Measurements from ENCODE around the gene LGALS8.

Gene LGALS8

GRCh38 chr1:236509647-236510401 is 14.0 kb upstream of the LGALS8 start:
- DNase-seq (ENCODE audit: low spot score) = no peak

- DNase-seq (ENCODE audit: low spot score) = no peak
Observed at GRCh38 chr1:236511735-236512418, 11.9 kb upstream of the LGALS8 start.

GRCh38 chr1:236514703-236515442 is 8.9 kb upstream of the LGALS8 start:
- DNase-seq (ENCODE audit: low spot score) = no peak

GRCh38 chr1:236515443-236515958 is 8.3 kb upstream of the LGALS8 start:
- no peak for DNase-seq (ENCODE audit: low spot score)

GRCh38 chr1:236516929-236517704 is 6.7 kb upstream of the LGALS8 start:
- no peak for DNase-seq (ENCODE audit: low spot score)

DNA sequence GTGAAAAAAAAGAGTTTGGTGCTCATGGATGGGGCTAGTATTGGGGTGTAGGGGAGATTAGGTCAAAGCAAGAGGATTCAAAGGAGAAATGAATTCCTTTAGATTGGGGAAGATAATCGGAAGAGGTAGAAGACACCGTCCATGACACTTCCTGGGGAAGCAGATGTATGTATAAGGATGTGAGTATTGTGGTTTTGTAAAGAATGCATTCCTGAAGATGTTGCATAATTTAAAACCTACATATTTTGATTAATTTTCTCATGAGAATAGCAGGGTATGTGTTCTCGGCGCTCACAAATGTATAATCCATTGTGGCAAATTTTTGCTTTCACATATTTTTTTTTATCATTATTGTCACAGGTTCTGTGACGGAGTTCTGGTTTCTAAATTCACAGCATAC is 5.5 kb upstream of the LGALS8 start:
- DNase-seq (ENCODE audit: low spot score) = no peak

DNA sequence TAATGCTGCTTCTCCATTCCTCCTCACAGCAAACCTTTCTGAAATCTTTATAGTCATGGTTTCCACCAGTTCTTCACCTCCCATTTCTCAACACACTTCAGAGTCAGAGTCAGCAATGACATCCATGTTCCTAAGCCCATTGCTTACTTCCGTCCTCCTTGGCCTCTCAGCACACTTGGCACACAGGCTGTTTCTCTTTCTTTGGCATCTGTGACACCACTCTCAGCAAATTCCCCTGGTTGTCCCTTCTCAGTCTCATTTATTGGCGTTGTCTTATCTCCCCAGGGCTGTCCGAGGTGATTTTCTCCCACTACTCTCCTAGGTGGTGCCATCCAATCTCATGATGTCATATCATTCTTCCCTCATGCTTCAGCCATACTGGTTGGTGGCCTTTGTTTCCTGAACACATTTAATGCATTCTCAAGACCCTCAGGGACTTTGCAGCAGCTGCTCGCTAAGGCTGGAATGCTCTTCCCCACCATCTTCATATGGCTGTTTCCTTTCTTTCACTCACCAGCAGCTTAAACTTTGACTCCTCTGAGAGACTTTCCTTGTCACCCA is 3.3 kb upstream of the LGALS8 start:
- no peak for DNase-seq (ENCODE audit: low spot score)

DNA sequence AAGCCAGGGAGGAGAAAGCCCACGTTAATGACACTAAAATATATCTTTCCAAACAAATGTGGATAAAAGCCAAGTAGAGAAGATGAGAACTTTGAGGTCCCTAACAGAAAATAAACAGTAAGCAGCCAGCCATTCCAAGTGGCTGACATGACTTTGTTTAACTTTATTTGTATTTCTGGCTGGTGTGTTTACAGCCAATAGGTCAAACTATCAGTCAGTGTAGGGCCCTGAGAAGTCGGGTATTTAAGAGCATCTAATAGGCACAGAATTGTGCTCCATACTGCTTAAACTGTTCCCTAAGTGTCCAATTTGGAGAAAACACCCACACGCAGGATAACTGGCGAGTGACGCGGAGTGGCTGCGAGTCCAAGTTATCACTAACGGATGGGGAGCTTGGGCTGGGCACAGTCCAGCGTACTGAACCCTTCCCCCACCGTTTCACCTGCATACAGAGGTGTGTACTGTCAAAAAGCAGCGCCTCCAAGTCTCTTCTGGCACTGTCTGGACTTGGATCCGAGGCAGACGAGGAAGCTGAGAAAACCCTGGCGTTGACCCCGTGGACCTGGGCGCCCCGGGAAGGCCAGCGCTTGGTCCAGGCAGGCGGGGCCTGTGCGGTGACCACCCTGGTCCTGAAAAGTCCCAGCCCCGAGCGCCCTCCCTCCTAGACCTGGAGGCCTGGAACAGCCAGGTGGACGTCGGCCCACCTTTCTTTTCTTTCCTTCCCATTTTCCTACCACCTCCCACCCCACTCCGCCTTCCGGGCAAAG is 662 bp upstream of the LGALS8 start:
- DNase-seq (ENCODE audit: low spot score) = no peak

GRCh38 chr1:236524142-236524894 is 536 bp downstream of the LGALS8 start:
- DNase-seq (ENCODE audit: low spot score) = peak; percentile 71

DNA sequence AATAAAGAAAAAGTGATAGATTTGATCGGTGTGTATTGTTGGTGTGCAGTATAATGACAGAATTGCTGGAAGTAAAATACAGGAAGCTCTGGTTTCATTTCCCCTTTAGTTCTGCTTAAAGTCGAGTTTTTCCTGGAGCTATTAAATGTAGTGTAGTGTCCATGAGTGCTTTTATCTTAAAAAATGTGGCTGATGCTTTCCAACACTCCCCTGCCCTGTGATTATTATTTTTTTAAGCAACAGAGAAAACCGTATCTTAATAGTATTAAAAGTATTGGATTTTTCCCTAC is 1.1 kb downstream of the LGALS8 start:
- no peak for DNase-seq (ENCODE audit: low spot score)

GRCh38 chr1:236526079-236526478 is 2.3 kb downstream of the LGALS8 start:
- no peak for DNase-seq (ENCODE audit: low spot score)

GRCh38 chr1:236530286-236530685 is 6.5 kb downstream of the LGALS8 start:
- no peak for DNase-seq (ENCODE audit: low spot score)

- DNase-seq (ENCODE audit: low spot score) = no peak
Observed at GRCh38 chr1:236530959-236531358, 7.2 kb downstream of the LGALS8 start.

DNA sequence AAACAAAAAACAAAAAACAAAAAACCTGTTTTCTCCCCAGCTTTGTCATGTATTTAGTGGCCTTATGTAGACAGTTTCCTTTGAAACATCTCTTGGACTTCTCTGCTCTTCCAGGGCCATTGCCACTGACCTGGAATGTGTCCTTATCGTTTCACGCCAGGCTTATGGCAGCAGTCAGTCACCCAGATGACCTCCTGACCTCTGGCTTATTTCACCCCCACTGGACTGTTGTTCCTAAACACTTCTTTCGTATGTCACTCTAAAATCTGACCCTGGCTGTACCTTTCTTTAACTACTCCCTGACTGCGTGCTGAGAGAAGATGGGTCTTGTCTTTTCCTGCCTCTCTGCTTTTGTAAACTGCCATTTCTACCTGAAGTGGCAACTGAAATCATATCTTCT is 9.1 kb downstream of the LGALS8 start:
- DNase-seq (ENCODE audit: low spot score) = no peak

- DNase-seq (ENCODE audit: low spot score) = no peak
Observed at GRCh38 chr1:236534151-236534651, 10.4 kb downstream of the LGALS8 start.

DNA sequence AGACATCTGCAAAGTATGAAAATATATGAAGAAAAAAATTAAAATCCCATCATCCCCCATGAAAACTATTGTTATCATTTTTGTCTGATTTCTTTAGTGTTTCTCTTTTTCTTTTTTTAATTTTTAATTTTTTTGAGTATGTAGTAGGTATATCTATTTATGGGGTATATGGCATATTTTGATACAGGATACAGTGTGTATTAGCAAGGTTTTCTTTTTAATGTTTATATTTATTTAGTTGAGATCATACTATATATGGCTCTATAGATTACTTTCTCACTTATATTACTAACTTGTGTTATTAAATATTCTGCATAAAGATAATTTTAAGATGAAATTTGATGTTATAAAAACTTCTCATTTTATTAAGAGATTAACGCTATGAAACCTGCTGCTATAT is 11.4 kb downstream of the LGALS8 start:
- DNase-seq (ENCODE audit: low spot score) = no peak

GRCh38 chr1:236535662-236536161 is 11.9 kb downstream of the LGALS8 start:
- DNase-seq (ENCODE audit: low spot score) = no peak

- DNase-seq (ENCODE audit: low spot score) = no peak
Observed at GRCh38 chr1:236536540-236536939, 12.8 kb downstream of the LGALS8 start.

GRCh38 chr1:236540813-236541465 is 17.2 kb downstream of the LGALS8 start:
- DNase-seq (ENCODE audit: low spot score) = no peak
